ENCODE data around the gene CYP2C19.
"Not testable (repeated sequence)": the region's sequence is repeated elsewhere in the genome, so short reads cannot be mapped to it uniquely, and the experiment has no call there.

CYP2C19 gene

GRCh38 chr10:94757916-94758315 is 4.6 kb upstream of the CYP2C19 start:
- no peaks in the 10 kb centered on the region for H3K9me3 ChIP-seq
- H3K4me1 ChIP-seq = no peaks in the 10 kb centered on the region
- H3K4me3 ChIP-seq (ENCODE audit: low read depth, low read length) = no peak overlapping the region
- H3K27me3 ChIP-seq = no peaks in the 10 kb centered on the region
- TF ChIP-seq CTCF (IDR thresholded peaks at IDR 0.05; ENCODE audit: low read depth, low read length) = no peak
- no peak for DNase-seq
- H3K36me3 ChIP-seq = no peaks in the 10 kb centered on the region

- no peak overlapping the region for H3K4me3 ChIP-seq (ENCODE audit: low read depth, low read length)
- H3K27me3 ChIP-seq = no peaks in the 10 kb centered on the region
- no peaks in the 10 kb centered on the region for H3K9me3 ChIP-seq
- no peaks in the 10 kb centered on the region for H3K36me3 ChIP-seq
- TF ChIP-seq CTCF (IDR thresholded peaks at IDR 0.05; ENCODE audit: low read depth, low read length) = no peak
- DNase-seq = no peak
- H3K4me1 ChIP-seq = no peaks in the 10 kb centered on the region
Observed at GRCh38 chr10:94760586-94761178, 1.8 kb upstream of the CYP2C19 start.

GRCh38 chr10:94775425-94775824 is 12.9 kb downstream of the CYP2C19 start:
- H3K36me3 ChIP-seq; H3K27me3 ChIP-seq; DNase-seq; H3K9me3 ChIP-seq; H3K4me1 ChIP-seq; H3K4me3 ChIP-seq (ENCODE audit: low read depth, low read length): not testable (repeated sequence)

GRCh38 chr10:94777886-94778458 is 15.5 kb downstream of the CYP2C19 start:
- no peak for TF ChIP-seq CTCF (IDR thresholded peaks at IDR 0.05; ENCODE audit: low read depth, low read length)
- Histone ChIP-seq H3K36me3 (no peaks in the 10 kb centered on the region), H3K9me3 (no peaks in the 10 kb centered on the region), H3K4me3 (ENCODE audit: low read depth, low read length) (no peak overlapping the region), H3K4me1 (no peaks in the 10 kb centered on the region), H3K27me3 (no peaks in the 10 kb centered on the region)
- DNase-seq = no peak

GRCh38 chr10:94780844-94781243 is 18.4 kb downstream of the CYP2C19 start:
- TF ChIP-seq CTCF (IDR thresholded peaks at IDR 0.05; ENCODE audit: low read depth, low read length) = no peak
- Histone ChIP-seq H3K9me3 (no peaks in the 10 kb centered on the region), H3K4me1 (no peaks in the 10 kb centered on the region), H3K4me3 (ENCODE audit: low read depth, low read length) (no peak overlapping the region), H3K36me3 (no peaks in the 10 kb centered on the region), H3K27me3 (no peaks in the 10 kb centered on the region)
- no peak for DNase-seq

GRCh38 chr10:94784256-94784655 is 21.8 kb downstream of the CYP2C19 start:
- H3K9me3 ChIP-seq = no peaks in the 10 kb centered on the region
- H3K4me3 ChIP-seq (ENCODE audit: low read depth, low read length) = no peak overlapping the region
- H3K4me1 ChIP-seq = no peaks in the 10 kb centered on the region
- no peak for TF ChIP-seq CTCF (IDR thresholded peaks at IDR 0.05; ENCODE audit: low read depth, low read length)
- H3K36me3 ChIP-seq = no peaks in the 10 kb centered on the region
- H3K27me3 ChIP-seq = no peaks in the 10 kb centered on the region
- DNase-seq = no peak

Measured in BE2C (cell line).